ENCODE data around the gene PDIA3.
"Not testable (repeated sequence)": the region's sequence is repeated elsewhere in the genome, so short reads cannot be mapped to it uniquely, and the experiment has no call there.

The PDIA3 gene

DNA sequence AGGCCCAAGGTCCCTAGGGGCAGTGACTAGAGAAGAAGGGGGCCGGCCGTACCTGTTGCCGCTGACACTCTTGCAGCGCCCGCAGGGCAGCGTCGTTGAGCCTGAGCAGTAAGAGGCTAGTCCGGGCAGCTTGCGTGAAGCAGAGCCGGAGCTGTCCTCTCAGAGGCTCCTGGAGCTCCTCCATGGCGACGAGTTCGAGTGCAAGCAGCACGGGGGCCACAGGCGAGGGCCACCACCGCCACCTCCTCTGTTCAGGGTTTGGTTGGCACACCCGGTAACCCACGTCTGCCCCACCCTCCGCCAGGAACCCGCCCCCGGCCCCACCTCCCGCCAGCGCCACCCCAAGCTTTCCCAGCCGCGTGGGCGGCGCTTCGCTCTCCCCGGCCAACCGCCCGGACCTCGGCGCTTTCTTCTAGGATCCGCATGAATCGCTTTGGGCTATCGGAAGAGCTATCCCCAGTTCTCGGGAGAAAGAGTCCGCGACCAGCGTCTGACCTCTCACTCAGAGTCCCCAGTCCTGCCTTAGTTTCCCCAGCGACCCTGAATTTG is 30.6 kb downstream of the PDIA3 start, which contains the start of gene ELL3:
Gene ELL3, minus strand, starts transcription at position 249 of the 549 bp plus-strand sequence. Its CDS starts 65 bp downstream, at position 184.
- DNase-seq: peak; percentile 82

DNA sequence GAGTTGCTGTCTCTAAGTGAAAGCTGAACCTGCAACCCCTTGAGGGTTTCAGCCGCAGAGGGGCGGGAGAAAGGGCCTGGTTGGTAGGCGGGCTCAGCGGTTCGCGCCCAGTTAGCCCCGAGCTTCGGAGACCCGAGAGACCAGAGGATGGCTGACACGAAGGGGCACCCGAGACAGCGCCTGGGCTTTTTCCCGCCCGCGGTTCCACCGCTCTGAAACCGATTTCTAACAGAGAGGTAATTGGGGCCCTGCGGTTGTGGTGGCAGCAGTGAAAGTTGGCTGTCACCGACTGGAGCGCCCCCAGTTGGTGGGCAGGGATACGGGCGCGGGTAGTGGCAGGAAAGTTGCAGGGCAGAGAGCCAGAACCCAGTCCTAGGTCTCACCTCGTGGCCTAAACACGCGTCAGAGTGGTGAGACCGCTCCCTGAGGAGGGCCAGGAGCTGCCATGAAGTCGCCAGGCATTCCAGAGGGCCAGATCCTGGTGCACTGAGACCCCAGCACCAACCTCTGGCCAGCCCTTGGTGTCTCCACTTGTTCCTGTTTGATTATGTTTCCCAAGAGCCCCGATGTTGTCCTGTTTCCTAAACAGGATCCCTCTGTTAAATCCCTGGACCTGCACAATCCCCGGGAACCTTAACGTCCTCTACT is 31.2 kb downstream of the PDIA3 start:
- DNase-seq: peak; percentile 89

DNA sequence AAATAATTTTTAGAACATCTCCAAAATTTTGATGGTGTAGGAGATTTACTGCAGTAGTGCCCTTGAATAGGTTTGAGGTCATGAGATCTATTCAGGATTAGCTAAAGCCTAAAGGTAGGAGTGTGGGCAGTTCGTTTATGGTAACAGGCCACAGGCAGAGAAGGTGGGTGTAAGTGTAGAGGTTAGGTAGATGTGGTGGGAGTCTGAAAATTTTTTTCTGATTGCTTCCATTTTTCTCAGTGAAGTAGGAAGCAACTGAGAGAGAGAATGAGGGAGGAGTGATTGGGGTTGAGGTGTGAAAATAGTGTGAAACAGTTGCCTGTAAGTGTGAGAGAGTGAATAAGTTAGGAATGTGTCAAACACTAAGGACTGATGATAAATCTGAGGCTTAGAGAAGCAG is 32.8 kb downstream of the PDIA3 start:
- no peak for DNase-seq

DNA sequence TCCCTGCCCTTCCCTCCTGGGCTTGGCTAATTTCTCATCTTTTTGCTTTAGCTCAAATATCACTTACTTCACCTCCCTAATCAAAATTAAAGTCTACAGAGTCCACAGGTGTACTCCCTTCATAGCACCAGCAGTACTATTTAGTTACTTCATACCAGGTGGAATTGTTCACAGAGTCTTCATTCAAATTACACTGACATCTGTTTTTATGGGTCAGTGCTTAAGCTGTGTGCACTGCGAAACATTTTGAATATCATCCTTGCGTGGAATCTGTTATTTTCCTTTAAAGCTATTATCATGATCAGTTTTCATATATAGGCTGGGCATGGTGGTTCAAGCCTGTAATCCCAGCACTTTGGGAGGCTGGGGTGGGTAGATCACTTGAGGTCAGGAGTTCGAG is 43.2 kb downstream of the PDIA3 start:
- DNase-seq: no peak

DNA sequence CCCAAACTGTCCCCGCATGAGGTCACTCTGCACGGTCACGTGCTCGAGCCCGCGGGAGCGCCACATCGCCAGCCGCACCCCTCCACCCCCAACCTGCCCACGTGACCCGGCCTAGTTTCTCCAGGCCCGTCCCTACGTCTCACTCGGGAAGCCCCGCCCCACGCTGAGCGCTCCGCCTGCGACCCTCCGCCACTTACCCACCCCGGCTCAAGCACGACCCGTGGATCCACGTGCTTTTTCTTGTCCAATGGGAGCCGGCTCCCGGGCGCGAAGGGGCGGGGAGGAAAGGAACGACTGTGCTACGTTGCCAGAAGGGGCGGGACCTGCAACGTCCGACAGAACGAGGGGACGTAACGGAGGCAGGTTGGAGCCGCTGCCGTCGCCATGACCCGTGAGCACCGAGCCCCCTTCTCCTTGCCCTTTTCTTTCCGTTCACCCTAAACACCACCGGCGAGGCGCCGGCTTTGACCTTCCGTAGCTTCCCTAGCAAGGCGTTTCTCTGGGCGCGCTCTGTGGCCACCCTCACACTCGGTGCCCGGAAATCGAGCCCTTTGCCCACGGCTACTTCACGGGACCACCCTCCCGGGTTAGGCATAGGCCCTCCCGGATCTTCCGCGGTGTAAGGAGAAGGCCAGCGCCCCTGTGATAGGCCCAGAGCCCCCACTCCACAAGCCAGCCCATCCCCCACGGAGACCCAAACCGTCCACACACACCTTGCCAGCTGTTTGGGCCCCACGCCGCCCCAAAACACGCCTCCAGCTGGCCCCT is 45.9 kb downstream of the PDIA3 start, which contains the start of gene SERF2:
Gene SERF2, plus strand, starts transcription at position 328 of the 768 bp plus-strand sequence. Its CDS starts 57 bp downstream, at position 385.
- DNase-seq: peak; percentile 100

DNA sequence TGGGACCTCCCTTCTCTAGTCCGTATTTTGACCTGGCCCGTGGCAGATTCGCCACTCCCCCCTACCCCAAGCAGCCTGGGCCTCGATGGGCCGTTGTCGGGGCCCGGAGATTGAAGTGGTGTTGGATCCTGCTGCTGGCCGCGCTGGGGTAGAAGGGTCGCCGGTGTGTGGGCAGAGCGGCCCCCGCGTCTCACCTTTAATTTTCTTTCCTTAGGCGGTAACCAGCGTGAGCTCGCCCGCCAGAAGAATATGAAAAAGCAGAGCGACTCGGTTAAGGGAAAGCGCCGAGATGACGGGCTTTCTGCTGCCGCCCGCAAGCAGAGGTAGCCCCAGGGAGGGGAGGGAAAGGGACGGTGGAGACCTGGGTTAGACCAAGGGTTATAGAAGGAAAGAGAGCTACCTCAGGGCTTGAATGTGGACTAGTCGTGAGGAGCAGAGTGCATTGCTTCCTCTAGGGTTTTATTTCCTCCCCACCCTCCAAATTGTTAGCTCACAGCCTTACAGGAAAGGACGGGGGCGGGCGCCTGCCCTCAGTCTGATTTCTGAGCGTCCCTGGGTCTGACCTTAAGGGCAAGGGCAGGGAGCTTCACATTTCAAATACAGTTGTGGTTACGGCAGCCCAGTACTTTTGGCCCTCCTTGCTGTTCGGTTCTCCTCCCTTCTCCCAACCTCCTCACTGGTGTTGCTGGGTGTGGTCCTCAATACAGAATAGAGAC is 46.7 kb downstream of the PDIA3 start:
- DNase-seq: peak; percentile 48

DNA sequence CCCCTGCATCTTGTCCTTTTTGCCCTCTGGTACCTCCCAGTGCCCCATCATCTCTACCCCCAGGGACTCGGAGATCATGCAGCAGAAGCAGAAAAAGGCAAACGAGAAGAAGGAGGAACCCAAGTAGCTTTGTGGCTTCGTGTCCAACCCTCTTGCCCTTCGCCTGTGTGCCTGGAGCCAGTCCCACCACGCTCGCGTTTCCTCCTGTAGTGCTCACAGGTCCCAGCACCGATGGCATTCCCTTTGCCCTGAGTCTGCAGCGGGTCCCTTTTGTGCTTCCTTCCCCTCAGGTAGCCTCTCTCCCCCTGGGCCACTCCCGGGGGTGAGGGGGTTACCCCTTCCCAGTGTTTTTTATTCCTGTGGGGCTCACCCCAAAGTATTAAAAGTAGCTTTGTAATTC is 47.4 kb downstream of the PDIA3 start:
- DNase-seq: no peak

DNA sequence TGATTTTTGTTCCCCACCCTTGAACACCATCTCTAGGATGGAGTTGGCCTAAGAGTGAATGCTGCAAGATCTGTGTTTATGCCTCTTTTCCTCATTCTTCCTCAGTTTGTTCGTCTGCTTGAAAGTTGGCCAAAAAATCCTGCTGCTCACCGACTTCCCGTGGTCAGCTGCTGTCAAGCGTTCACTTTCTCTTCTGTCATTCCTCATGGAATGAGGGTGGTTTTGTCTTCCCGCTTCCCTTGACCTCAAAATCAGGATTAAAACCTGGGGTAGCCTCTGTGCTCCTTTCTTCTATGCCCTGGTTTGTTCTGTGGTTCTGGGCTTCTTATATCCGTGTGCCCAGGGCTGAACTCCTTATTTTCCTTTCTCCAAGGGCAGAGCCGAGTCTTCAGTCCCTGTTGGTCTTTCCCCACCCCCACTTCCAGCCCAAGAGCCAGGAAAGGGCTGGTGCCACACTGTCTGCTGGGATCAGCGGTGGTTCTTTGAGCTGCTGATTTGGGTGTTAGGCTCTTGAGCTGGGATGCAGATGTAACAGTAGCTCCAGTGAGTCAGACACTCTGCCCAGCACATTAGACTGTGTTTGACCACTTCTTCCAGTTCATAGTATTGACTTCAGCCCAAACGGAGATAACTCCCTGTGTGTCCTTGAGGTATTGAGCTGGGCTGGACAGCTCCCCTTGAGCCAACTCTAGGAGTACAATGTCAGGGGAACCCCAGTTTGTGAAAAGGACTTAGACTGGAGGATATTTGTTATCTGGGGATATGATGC is 48.2 kb downstream of the PDIA3 start:
- DNase-seq: no peak

DNA sequence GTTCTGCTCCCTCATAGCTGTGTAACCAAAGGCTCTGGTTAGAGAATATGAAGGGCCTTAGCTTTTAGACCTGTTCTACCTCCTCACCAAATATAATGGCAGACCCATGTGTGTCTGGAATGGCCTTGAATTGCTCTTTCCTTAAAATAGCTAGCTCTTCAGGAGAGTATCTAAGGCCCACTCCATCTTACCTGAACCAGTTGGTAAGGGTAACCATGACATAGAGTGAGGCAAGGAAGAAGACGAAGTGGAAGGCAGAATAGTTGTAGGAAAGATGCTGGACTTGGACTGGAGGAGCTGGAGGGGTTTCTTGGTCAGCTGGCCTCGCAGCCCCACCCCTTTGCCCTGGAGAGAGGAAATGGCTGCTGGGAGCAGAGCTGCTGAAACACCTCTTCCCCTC is 49.0 kb downstream of the PDIA3 start:
- no peak for DNase-seq

DNA sequence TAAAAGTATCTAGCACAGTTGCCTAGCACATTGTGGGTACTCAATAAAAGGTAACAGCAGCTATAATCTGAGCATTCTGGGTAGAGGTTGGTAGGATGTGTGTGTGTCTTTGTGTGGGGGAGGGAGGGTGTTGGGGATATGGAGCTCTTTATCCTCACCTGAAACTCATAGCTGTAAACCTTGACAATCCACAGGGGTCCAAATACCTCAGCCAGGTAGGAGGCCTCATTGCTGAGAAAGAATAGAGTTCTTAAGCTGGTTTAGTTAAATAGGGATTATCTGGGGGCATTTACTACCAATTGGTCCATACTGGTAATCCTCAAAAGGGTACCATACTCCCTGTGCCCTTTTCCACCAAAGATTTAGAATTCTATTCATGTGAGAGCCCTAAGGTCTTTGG is 49.8 kb downstream of the PDIA3 start:
- no peak for DNase-seq

DNA sequence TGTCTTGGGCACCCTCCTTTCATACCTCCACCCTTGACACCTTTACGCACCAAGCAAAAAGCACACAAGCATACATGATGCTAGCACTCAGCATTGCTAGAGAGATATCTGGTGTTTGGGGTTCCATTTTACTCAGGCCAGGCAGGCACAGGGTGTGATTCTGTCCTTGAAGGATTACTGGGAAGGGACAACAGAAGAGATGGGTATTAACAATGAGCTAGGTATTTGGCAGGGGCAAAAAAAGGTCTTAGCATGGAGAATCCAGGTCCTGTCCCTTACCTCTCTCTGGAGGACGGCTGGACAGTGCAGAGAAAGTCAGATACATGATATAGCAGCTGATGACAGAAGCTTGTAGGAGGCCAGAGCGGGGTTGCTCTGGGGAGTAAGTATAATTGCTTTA is 50.3 kb downstream of the PDIA3 start:
- no peak for DNase-seq

DNA sequence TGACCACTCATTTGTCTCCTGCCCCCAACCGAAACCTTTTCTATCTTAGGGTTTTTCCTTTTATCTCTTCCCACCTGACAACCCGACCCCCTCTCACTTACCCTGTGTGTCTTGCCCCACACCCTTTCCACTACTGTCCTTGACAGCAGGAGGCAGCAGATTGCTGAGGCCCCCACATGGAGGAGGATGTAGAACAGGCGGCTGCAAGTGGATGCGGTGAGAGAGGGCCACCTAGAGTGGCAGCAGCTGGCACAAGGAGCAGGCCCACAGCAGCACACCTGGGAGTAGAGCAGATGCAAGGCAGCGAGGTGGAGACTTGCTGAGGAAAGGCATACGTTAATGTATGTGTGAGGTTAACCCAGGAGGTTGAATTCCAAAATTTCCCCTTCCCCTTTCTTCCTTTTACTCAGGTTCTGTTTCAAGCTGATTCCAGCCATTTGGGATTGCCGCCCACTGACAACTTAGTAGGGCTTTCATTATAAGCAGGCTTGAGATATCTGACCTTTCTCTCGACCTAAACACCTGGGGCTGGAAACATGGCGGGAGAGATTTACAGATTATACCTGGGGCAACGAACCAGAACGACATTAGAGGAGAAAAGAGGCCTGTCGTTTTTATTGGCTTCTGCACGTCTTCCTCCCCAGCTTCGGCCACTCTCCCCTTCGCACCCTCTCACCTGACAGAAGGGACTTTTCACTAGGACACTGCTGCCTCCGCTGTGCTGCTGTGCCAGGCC is 53.1 kb downstream of the PDIA3 start:
- DNase-seq: no peak

DNA sequence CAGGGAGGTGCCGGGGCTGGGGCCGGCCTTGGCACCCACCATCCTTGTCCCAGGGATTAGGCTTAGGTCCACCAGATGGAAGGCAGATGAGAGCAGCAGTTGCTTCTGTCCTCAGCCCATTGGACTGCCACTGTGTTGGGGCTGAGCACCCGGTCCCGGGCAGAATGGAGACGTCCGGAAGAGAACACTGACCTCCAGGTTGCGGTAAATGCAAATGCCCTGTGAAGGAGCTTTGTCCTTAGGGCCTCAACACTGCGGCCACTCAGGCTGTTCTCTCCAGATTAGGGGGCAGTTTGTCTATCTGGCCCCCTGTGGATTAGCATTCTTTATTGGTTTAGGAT is 53.7 kb downstream of the PDIA3 start, which contains the start of gene SERINC4:
Gene SERINC4, minus strand, starts transcription at position 276 of the 341 bp plus-strand sequence. Its CDS starts 234 bp downstream, at position 42.
- no peak for DNase-seq

DNA sequence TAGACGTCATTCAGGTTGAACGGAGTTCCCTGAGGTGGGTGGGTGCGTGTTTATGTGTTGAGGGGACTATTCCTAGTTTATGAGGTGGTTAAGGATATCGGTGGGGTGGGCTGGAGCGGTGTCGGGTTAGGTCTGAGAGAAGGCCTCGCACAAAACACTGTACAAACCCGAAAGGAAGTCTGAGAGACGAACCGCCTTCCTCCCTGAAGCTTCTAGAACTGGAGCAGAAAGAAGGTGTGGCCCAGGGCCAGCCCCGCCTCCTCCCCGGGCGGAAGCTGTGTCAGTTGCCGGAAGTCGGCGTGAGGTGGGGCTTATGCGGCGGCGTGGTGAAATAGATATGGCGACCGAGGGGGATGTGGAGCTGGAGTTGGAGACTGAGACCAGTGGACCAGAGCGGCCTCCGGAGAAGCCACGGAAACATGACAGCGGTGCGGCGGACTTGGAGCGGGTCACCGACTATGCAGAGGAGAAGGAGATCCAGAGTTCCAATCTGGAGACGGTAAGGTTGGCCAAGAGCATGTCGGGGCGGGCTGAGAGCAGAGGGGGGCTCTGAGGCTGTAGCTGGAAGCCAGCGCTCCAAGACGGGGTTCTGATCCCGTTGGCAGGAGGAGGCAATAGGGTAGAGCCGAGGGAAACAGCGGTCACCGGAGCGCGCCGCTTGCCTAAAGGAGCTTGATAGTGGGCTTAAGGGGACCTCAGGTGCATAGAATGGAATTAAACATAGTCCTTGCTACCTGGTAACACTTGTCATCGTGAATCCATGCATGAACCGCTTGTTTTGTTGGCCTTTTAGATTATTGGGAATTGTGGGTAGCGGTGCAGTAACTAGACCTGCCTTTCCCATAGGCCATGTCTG is 54.3 kb downstream of the PDIA3 start, which contains the start of gene HYPK:
Gene HYPK, plus strand, starts transcription at position 314 of the 856 bp plus-strand sequence. Its CDS starts 24 bp downstream, at position 338.
- peak; percentile 94 for DNase-seq

DNA sequence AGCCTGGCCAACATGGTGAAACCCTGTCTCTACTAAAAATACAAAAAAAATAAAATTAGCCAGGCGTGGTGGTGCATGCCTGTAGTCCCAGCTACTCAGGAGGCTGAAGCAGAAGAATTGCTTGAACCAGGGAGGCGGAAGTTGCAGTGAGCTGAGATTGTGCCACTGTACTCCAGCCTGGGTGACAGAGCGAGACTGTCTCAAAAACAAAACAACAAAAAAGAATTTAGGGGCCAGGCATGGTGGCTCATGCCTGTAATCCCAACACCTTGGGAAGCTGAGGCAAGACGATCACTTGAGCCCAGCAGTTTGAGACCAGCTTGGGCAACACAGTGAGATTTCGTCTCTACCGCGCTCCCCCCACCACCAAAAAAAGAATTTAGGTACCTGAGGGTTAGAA is 56.4 kb downstream of the PDIA3 start:
- DNase-seq: not testable (repeated sequence)

DNA sequence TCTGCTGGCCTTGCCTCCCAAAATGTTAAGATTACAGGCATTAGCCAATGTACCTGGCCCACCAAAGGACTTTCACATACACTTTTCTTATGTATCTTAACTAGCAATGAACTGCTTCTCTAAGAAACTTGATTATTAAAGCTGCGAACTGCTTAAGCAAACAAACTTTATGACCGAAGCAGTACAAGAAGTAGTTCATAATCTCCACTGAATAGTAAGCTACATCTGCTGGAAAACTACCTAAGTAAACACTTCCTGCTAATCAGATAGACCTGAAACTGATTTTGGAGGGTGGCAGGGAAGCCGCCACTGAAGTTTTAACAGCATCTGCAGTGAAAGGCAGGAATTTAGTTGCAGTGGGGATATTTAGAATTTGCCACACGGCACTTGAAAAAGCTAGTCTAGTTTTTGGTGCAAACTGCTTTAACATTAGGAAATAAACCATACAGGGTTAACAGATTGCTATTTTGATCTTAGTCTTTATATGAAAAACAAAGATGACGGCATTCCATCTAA is 62.3 kb downstream of the PDIA3 start:
- no peak for DNase-seq

DNA sequence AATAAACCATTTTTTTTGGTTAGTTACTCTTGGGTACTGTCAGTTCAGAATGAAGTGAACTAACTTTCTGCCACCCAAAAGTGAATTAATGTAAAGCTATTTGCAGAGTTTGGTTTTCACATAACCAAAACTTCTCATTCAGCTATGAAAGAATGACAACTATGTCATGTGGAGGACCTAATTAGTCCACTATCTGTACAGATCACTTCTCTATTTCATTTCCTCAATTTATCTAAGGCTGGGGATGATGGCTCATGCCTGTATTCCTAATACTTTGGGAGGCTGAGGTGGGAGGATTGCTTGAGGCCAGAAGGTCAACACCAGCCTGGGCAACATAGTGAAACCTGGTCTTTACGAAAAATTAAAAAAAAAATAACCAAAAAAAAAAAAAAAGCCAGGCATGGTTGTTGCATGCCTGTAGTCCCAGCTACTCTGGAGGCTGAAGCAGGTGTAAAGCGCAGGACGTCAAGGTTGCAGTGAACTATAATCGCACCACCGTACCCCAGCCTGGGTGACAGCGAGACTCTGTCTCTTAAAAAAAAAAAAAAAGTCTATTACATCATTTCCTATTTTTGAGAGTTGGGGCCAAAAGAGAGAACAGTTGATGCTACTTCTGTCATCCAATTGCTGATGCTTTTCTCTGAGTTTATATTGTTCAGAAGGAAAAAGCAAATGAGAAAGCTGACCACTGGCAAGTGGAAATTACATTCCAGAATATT is 62.9 kb downstream of the PDIA3 start:
- DNase-seq: no peak

DNA sequence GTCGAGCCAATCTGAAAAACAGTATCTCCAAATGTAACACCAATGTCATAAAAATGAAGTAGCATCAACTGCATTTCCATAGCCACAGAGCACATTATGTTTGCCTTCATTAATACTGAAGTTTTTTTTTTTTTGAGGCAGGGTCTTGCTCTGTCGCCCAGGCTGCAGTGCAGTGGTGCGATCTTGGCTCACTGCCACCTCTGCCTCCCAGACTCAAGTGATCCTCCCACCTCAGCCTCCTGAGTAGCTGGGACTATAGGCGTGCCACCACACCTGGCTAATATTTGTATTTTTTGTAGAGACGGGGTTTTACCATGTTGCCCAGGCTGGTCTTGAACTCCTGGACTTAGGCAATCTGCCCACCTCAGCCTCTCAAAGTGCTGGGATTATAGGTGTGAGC is 68.8 kb downstream of the PDIA3 start:
- not testable (repeated sequence) for DNase-seq

DNA sequence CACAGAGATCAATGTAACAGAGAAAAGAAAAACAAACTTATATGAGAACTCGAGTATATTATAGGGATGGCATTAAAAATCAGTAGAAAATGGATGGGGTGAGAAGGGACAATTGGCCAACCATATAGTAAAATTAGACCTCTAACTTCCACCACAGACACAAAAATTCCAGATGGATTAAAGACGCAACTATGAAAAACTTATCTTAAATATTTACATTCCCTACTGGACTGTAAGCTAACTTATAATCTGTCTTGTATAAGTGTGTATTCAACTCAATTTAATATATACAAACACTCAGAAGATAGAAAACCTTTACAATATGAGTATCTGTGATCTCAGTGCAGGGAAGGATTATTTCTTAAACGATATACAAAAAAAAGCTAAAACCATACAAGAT is 75.3 kb downstream of the PDIA3 start:
- no peak for DNase-seq

All from activated CD4-positive, alpha-beta T cell treated with anti-CD3 and anti-CD28 coated beads, Interleukin-10, Interleukin-2, amounts not matched to agents 100 ng/mL and 50 ng/mL, durations not matched to agents 16 hours and 8 hours (primary cell).